Gastrocnemius medialis (tissue), 4 donors: ENCODE data around the gene PEA15. TPM values are rescaled to one million over a fixed set of nuclear protein-coding genes. Genes with fewer than 3 reads are reported as not detected.

Experiments used
- ATAC-seq, 2 donors: fragments of 150-250 bp; one replicate each; pipeline ENCODE4 v1.9.1; 2016
- DNase-seq, 2 donors: peaks; one replicate each; pipeline ENCODE4 v3.0.0-alpha.2; 2019
- H3K27ac ChIP-seq, 4 donors: fragments of 200-600 bp; sonication (generic); 1 replicate in 1 of 4; 2 replicates in 3 of 4; pipeline ENCODE4 v1.5.1; 2016 to 2018; ENCODE audit warnings: mild to moderate bottlenecking in 2 of 4, moderate library complexity in 1 of 4
- H3K27me3 ChIP-seq, 3 donors: fragments of 200-600 bp; sonication (generic) in 2 of 3; 1 replicate in 1 of 3; 2 replicates in 2 of 3; pipeline versions ENCODE4 v1.5.1 to v1.6.0; 2016 to 2019; ENCODE audit warnings: mild to moderate bottlenecking in 1 of 3, moderate library complexity in 1 of 3
- H3K36me3 ChIP-seq, 2 donors: fragments of 200-600 bp; sonication (generic) in 1 of 2; one replicate each; pipeline ENCODE4 v1.5.1; 2017 to 2018
- H3K4me1 ChIP-seq, 2 donors: fragments of 200-600 bp; sonication (generic) in 1 of 2; one replicate each; pipeline ENCODE4 v1.5.1; 2016 to 2017; ENCODE audit warnings: mild to moderate bottlenecking in 2 of 2
- H3K4me3 ChIP-seq, 4 donors: fragments of 200-600 bp; sonication (generic) in 3 of 4; 1 replicate in 1 of 4; 2 replicates in 3 of 4; pipeline ENCODE4 v1.5.1; 2016 to 2019; ENCODE audit warnings: mild to moderate bottlenecking in 2 of 4
- H3K9me3 ChIP-seq, 3 donors: fragments of 200-600 bp; sonication (generic) in 2 of 3; 1 replicate in 1 of 3; 2 replicates in 2 of 3; pipeline ENCODE4 v1.5.1; 2016 to 2019
- CTCF ChIP-seq, 5 experiments: fragments of 450-650 bp in 3 of 5; fragments of 200-600 bp in 2 of 5; sonication (generic) in 2 of 5; IDR thresholded peaks in 4 of 5; conservative IDR thresholded peaks in 1 of 5; 1 replicate in 4 of 5; 2 replicates in 1 of 5; pipeline ENCODE4 v1.5.1; 2016 to 2019; ENCODE audit warnings: antibody characterized with exemption in 5 of 5, mild to moderate bottlenecking in 3 of 5, moderate library complexity in 3 of 5
- POLR2A ChIP-seq, 2 donors: fragments of 450-650 bp; IDR thresholded peaks; one replicate each; pipeline ENCODE4 v1.6.1; 2017; ENCODE audit warnings: antibody characterized with exemption in 2 of 2, mild to moderate bottlenecking in 2 of 2, moderate library complexity in 2 of 2
- in situ Hi-C, 4 donors: fragments of 200-750 bp; cut with MboI; loops; one replicate each; pipeline versions ENCODE4 v1.15.0 to v1.8.0; 2017; ENCODE audit warnings: low sequenced_read_pairs in 4 of 4
- intact Hi-C: fragments of 100-400 bp; cut with DNase I; formaldehyde crosslinking; loops from one replicate; pipeline ENCODE4 v1.15.1; 2023; ENCODE audit warnings: low total_unique reads
- total RNA-seq, 4 donors: library from RNA; depleted of rRNA; stranded (reverse); fragments of >200 nt; gene quantifications; one replicate each; pipeline versions ENCODE4 v1.1.0 to v1.2.3, GENCODE V29; 2016

The PEA15 gene
- total RNA-seq, 4 donors from 2014 or later, result 10.5 to 34.7 (median 27.2) TPM

GRCh38 chr1:160171980-160172379 is 33.2 kb upstream of the PEA15 start:
- DNase-seq (no peak), ATAC-seq (no peak)
- H3K4me1 ChIP-seq, result peaks cover 8 to 20% of the 10 kb centered on the region in 2 donors
- TF ChIP-seq POLR2A (IDR thresholded peaks at IDR 0.05) (no peak), CTCF (IDR thresholded peaks at IDR 0.05 in 4 of 5, conservative IDR thresholded peaks at IDR 0.05 in 1 of 5) (no peak)
- H3K9me3 ChIP-seq, result no peaks in the 10 kb centered on the region
- no peak overlapping the region for H3K4me3 ChIP-seq
- H3K27me3 ChIP-seq, result no peaks in the 10 kb centered on the region
- no peak overlapping the region for H3K27ac ChIP-seq
- no peaks in the 10 kb centered on the region for H3K36me3 ChIP-seq
- intact Hi-C loops (no loop called here), in situ Hi-C loops (no loop called here)

GRCh38 chr1:160177231-160177630 is 28.0 kb upstream of the PEA15 start:
- in situ Hi-C loops, result no loop called here

DNA sequence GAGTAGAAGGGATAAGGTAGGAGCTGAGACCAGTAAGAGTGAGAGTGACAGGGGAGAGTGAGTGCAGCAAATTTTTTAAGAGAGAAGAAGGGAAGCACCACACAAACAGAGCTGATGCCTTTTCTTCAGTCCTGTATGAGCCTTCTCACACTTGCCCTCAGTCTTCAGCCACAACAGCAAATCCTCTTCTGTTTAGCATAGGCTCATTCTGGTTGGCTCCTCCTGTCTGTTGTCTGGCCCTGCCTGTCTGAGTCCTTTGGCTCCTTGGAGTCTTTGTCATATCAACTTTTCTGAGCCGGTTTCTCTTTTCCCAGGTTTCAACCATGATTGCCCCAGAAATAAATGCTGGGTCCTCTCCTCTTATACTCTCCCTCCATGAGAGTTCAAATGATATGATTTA is 27.5 kb upstream of the PEA15 start:
- Histone ChIP-seq H3K27me3 (no peaks in the 10 kb centered on the region), H3K4me3 (no peak overlapping the region), H3K27ac (no peak overlapping the region), H3K36me3 (no peaks in the 10 kb centered on the region), H3K4me1 (no peaks in the 10 kb centered on the region), H3K9me3 (no peaks in the 10 kb centered on the region)
- ATAC-seq (no peak), DNase-seq (no peak)
- intact Hi-C loops (no loop called here), in situ Hi-C loops (no loop called here)
- TF ChIP-seq POLR2A (IDR thresholded peaks at IDR 0.05), result no peak

More at GRCh38 chr1:160177231-160177630, 28.0 kb upstream of the PEA15 start:
- ATAC-seq, result no peak
- H3K27ac ChIP-seq, result no peak overlapping the region
- no peaks in the 10 kb centered on the region for H3K9me3 ChIP-seq
- no peaks in the 10 kb centered on the region for H3K36me3 ChIP-seq
- intact Hi-C loops, result no loop called here
- no peaks in the 10 kb centered on the region for H3K4me1 ChIP-seq
- H3K27me3 ChIP-seq, result no peaks in the 10 kb centered on the region
- TF ChIP-seq CTCF (IDR thresholded peaks at IDR 0.05 in 4 of 5, conservative IDR thresholded peaks at IDR 0.05 in 1 of 5), result no peak
- no peak for TF ChIP-seq POLR2A (IDR thresholded peaks at IDR 0.05)
- H3K4me3 ChIP-seq, result no peak overlapping the region
- no peak for DNase-seq

- Histone ChIP-seq H3K36me3 (no peaks in the 10 kb centered on the region), H3K9me3 (no peaks in the 10 kb centered on the region), H3K4me3 (no peak overlapping the region), H3K27me3 (no peaks in the 10 kb centered on the region), H3K4me1 (no peaks in the 10 kb centered on the region), H3K27ac (no peak overlapping the region)
- intact Hi-C loops, result no loop called here
- in situ Hi-C loops, result no loop called here
- DNase-seq, result no peak
- ATAC-seq, result no peak
- no peak for TF ChIP-seq POLR2A (IDR thresholded peaks at IDR 0.05)
- TF ChIP-seq CTCF (IDR thresholded peaks at IDR 0.05 in 4 of 5, conservative IDR thresholded peaks at IDR 0.05 in 1 of 5), result no peak
Observed at GRCh38 chr1:160178731-160179130, 26.5 kb upstream of the PEA15 start.

GRCh38 chr1:160179336-160179735 is 25.8 kb upstream of the PEA15 start:
- Histone ChIP-seq H3K36me3 (no peaks in the 10 kb centered on the region), H3K4me1 (no peaks in the 10 kb centered on the region), H3K27me3 (no peaks in the 10 kb centered on the region), H3K4me3 (no peak overlapping the region), H3K27ac (no peak overlapping the region), H3K9me3 (no peaks in the 10 kb centered on the region)
- TF ChIP-seq CTCF (IDR thresholded peaks at IDR 0.05 in 4 of 5, conservative IDR thresholded peaks at IDR 0.05 in 1 of 5) (no peak), POLR2A (IDR thresholded peaks at IDR 0.05) (no peak)
- ATAC-seq (no peak), DNase-seq (no peak)
- in situ Hi-C loops (no loop called here), intact Hi-C loops (no loop called here)
